NCI-H1930 (cell line): Measurements from ENCODE around the gene MX2.

Experiments
- DNase-seq, 2 experiments: peaks; one replicate each; lab custom pipeline; 2025; lab: John Stamatoyannopoulos, UW

The MX2 gene

GRCh38 chr21:41364308-41364707 lies 2.5 kb downstream of the MX2 start:
- no peak for DNase-seq

GRCh38 chr21:41365377-41366107 lies 3.7 kb downstream of the MX2 start:
- no peak for DNase-seq

- no peak for DNase-seq
Measured at GRCh38 chr21:41366522-41367151, 4.8 kb downstream of the MX2 start.

- no peak for DNase-seq
Measured at GRCh38 chr21:41367301-41367944, 5.6 kb downstream of the MX2 start.

- DNase-seq = no peak
Measured at GRCh38 chr21:41367945-41368734, 6.3 kb downstream of the MX2 start.

- no peak for DNase-seq
Measured at GRCh38 chr21:41368735-41369104, 6.9 kb downstream of the MX2 start.

- peak; percentile 2 to 22 for DNase-seq
Measured at GRCh38 chr21:41369105-41369919, 7.5 kb downstream of the MX2 start.

- DNase-seq = peak; percentile 2 to 53
Measured at GRCh38 chr21:41369920-41370839, 8.4 kb downstream of the MX2 start.

- no peak for DNase-seq
Measured at GRCh38 chr21:41370840-41371684, 9.2 kb downstream of the MX2 start.

GRCh38 chr21:41371685-41372030 lies 9.8 kb downstream of the MX2 start:
- DNase-seq = no peak

- DNase-seq = no peak
Measured at GRCh38 chr21:41373253-41373652, 11.4 kb downstream of the MX2 start.

- DNase-seq = no peak
Measured at GRCh38 chr21:41373763-41374162, 11.9 kb downstream of the MX2 start.

GRCh38 chr21:41374177-41374712 lies 12.4 kb downstream of the MX2 start:
- DNase-seq = no peak

- no peak for DNase-seq
Measured at GRCh38 chr21:41374867-41375533, 13.2 kb downstream of the MX2 start.

GRCh38 chr21:41375875-41376274 lies 14.0 kb downstream of the MX2 start:
- DNase-seq = no peak

- no peak for DNase-seq
Measured at GRCh38 chr21:41377715-41378114, 15.9 kb downstream of the MX2 start.

GRCh38 chr21:41378849-41379248 lies 17.0 kb downstream of the MX2 start:
- DNase-seq = no peak

- DNase-seq = no peak
Measured at GRCh38 chr21:41379901-41380300, 18.1 kb downstream of the MX2 start.

- no peak for DNase-seq
Measured at GRCh38 chr21:41381731-41382130, 19.9 kb downstream of the MX2 start.
